Fibroblast of lung (primary cell): ENCODE measurements around the gene NFATC3. TPM values are rescaled to one million over a fixed set of nuclear protein-coding genes. Genes with fewer than 3 reads are reported as not detected.

ENCODE experiments used
- DNase-seq, 2 donors: peaks; one replicate each; pipeline versions ENCODE4 v3.0.0 to v3.0.0-alpha.2; 2010; ENCODE audit warnings: low read depth in 2 of 2
- H2AFZ ChIP-seq: 2 replicates; pipeline ENCODE4 v1.5.1; 2012; ENCODE audit warnings: low read length, control low read depth, inconsistent platforms
- H3K27ac ChIP-seq: 2 replicates; pipeline ENCODE4 v1.5.1; 2011; ENCODE audit warnings: low read length, control low read depth; ENCODE audit not compliant: insufficient read depth
- H3K27me3 ChIP-seq: 2 replicates; pipeline ENCODE4 v1.5.1; 2011; ENCODE audit warnings: mild to moderate bottlenecking, low read length; ENCODE audit not compliant: control insufficient read depth, insufficient read depth
- H3K36me3 ChIP-seq: 2 replicates; pipeline ENCODE4 v1.5.1; 2011; ENCODE audit warnings: low read length; ENCODE audit not compliant: control insufficient read depth, insufficient read depth
- H3K4me1 ChIP-seq: 2 replicates; pipeline ENCODE4 v1.5.1; 2011; ENCODE audit warnings: low read length; ENCODE audit not compliant: control insufficient read depth, insufficient read depth; ENCODE audit errors: extremely low read depth
- H3K4me2 ChIP-seq: 2 replicates; pipeline ENCODE4 v1.5.1; 2011; ENCODE audit warnings: low read length, control low read depth; ENCODE audit not compliant: insufficient read depth; ENCODE audit errors: extremely low read depth
- H3K4me3 ChIP-seq, 4 experiments: fragments of 200-600 bp in 1 of 4; sonication (generic) in 1 of 4; replicated peaks in 1 of 4; 2 replicates each; pipeline ENCODE4 v1.5.1; 2011 to 2016; ENCODE audit warnings: low read length in 4 of 4, low read depth in 3 of 4, mild to moderate bottlenecking in 3 of 4, control low read depth in 2 of 4, inconsistent platforms in 1 of 4, mixed read lengths in 1 of 4; ENCODE audit not compliant: insufficient read depth in 1 of 4; ENCODE audit errors: control extremely low read depth in 1 of 4
- H3K79me2 ChIP-seq: 2 replicates; pipeline ENCODE4 v1.5.1; 2012; ENCODE audit warnings: mild to moderate bottlenecking, low read length, inconsistent platforms; ENCODE audit not compliant: control insufficient read depth, insufficient read depth
- H3K9ac ChIP-seq: 2 replicates; pipeline ENCODE4 v1.5.1; 2011; ENCODE audit warnings: mild to moderate bottlenecking, low read length, control low read depth; ENCODE audit not compliant: insufficient read depth
- H3K9me3 ChIP-seq: 2 replicates; pipeline ENCODE4 v1.5.1; 2012; ENCODE audit warnings: low read depth, low read length; ENCODE audit not compliant: control insufficient read depth, insufficient read depth
- H4K20me1 ChIP-seq: 2 replicates; pipeline ENCODE4 v1.5.1; 2011; ENCODE audit warnings: low read length; ENCODE audit not compliant: control insufficient read depth, insufficient read depth; ENCODE audit errors: extremely low read depth
- EZH2 ChIP-seq: IDR thresholded peaks from 2 replicates; pipeline ENCODE4 v1.5.1; 2012; ENCODE audit warnings: low read length, control low read depth, mild to moderate bottlenecking; ENCODE audit errors: missing control alignments
- polyA plus RNA-seq, 2 donors: library from polyadenylated mRNA; depleted of rRNA in 1 of 2; stranded (reverse) in 1 of 2; unstranded in 1 of 2; fragments of >200 nt; gene quantifications; 2 replicates each; pipeline ENCODE4 v1.2.1, GENCODE V29; 2011 to 2012; ENCODE audit warnings: missing spikeins in 1 of 2
- total RNA-seq: library from RNA; depleted of rRNA; stranded (reverse); fragments of >200 nt; gene quantifications from 2 replicates; pipeline ENCODE4 v1.2.1, GENCODE V29; 2014
- TF ChIP-seq, protein P1 (sequence below), 2 donors: IDR thresholded peaks in 1 of 2; conservative IDR thresholded peaks in 1 of 2; 1 replicate in 1 of 2; 2 replicates in 1 of 2; pipeline ENCODE4 v1.5.1; 2011 to 2012; ENCODE audit warnings: low read length in 2 of 2, control low read depth in 1 of 2, inconsistent platforms in 1 of 2, low read depth in 1 of 2, mild to moderate bottlenecking in 1 of 2

NFATC3 gene
- total and polyA plus RNA-seq, 2 donors (not counting 1 experiment from before 2014, with no cell fraction given): 9.6 to 10.6 TPM

DNA sequence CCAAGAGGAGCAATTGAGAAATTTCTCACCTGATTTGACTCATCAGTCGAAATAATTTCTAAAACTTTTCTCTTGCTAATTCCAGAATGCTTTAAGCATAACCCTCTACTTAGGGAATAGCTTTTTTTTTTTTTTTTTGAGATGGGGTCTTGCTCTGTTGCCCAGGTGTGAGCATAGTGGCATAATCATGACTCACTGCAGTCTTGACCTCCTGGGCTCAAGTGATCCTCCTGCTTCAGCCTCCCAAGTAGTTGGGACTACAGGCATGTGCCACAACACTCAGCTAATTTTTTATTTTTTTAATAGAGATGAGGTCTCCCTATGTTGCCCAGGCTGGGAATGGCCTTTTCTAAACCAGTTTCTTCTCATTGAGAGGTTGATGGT is 13.7 kb upstream of the NFATC3 start:
- H2AFZ ChIP-seq: no peak overlapping the region

DNA sequence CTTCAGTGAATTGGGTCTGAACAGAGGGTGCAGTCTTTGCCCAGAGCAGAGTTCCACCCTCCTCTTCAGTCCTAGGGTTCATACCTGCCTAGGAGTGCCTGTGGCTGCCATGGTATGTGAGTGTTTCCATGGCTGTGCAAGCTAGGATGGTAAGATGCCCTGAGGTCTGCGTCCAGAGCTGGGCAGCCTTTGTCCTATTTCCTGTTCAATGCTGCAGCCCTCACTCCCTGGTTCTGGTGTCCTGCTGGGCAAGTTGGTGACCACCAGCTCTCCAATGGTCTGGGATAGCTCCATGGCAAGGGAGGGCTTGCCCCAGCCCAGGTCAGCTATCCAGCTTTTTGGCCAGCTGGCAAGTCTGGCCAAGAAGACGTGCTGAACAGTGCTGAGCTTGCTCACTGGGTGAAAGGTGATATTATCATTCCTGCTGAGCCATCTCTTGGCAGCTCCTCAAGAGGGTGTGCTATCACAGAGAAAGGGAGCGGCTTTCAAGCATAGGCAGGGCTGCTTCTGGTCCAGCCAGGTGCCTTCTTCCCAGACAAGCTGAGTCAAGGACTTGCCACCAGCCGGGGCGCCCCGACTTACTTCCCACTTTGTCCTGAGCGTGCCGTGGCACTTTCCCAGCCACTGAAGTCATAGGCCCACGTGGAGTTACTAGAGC is 13.0 kb upstream of the NFATC3 start:
- DNase-seq: peak in 1 of 2 donors; percentile 31

More for the DNA sequence above, 13.7 kb upstream of the NFATC3 start:
- no peaks in the 10 kb centered on the region for H3K79me2 ChIP-seq
- H3K4me2 ChIP-seq: no peak overlapping the region
- no peak overlapping the region for H3K4me3 ChIP-seq
- no peaks in the 10 kb centered on the region for H3K9me3 ChIP-seq
- no peak for TF ChIP-seq EZH2
- TF ChIP-seq, protein P1, sequence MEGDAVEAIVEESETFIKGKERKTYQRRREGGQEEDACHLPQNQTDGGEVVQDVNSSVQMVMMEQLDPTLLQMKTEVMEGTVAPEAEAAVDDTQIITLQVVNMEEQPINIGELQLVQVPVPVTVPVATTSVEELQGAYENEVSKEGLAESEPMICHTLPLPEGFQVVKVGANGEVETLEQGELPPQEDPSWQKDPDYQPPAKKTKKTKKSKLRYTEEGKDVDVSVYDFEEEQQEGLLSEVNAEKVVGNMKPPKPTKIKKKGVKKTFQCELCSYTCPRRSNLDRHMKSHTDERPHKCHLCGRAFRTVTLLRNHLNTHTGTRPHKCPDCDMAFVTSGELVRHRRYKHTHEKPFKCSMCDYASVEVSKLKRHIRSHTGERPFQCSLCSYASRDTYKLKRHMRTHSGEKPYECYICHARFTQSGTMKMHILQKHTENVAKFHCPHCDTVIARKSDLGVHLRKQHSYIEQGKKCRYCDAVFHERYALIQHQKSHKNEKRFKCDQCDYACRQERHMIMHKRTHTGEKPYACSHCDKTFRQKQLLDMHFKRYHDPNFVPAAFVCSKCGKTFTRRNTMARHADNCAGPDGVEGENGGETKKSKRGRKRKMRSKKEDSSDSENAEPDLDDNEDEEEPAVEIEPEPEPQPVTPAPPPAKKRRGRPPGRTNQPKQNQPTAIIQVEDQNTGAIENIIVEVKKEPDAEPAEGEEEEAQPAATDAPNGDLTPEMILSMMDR (conservative IDR thresholded peaks at IDR 0.05 in 1 of 2, IDR thresholded peaks at IDR 0.05 in 1 of 2; ENCODE audit: low read depth in 1 of 2, low read length in 2 of 2): no peak
- H3K9ac ChIP-seq: no peak overlapping the region
- no peaks in the 10 kb centered on the region for H4K20me1 ChIP-seq
- peaks cover 20% of the 10 kb centered on the region for H3K36me3 ChIP-seq
- no peaks in the 10 kb centered on the region for H3K27me3 ChIP-seq
- no peak for DNase-seq
- H3K27ac ChIP-seq: no peak overlapping the region
- no peaks in the 10 kb centered on the region for H3K4me1 ChIP-seq

DNA sequence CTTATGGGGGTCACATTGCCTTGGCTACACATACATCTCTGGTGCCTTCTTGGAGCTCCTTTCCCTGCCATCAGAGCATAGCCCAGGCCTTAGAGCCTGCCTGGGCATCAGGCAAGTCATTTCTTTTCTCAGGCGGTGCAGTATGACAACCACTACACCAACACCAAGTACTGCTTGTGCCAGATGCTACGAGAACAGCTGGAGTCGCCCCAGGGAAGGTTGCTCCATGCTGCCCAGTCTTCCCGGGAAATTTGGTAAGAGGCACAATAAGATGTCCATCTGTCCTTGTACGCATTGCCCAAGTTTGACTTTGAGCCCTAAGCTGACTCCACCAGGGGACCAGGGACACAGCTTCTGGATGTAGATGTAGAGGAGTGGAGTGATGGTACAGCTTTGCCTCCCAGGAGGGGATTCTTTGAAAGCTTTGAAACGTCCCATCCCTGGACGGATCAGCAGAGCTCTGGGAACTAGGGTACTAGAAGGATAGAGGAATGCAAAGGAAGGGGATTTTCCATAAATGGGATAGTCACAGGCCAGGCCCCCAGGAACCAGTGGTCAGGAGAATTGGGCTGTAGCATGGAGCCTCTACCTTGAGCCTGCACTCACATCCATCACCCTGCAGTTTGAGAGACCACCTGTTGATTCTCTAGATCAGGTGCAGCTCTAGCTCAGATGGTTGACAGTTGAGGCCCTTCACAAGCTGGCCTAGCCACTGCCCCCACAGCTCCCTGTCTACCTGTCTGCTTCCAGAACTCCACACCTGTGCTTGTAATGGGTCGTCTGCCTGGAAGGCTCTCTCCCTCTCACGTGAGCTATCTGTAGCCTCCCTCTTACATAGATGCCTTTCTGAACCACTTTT is 11.0 kb upstream of the NFATC3 start:
- Histone ChIP-seq H3K9ac (no peak overlapping the region), H3K79me2 (no peaks in the 10 kb centered on the region), H4K20me1 (no peaks in the 10 kb centered on the region), H2AFZ (no peak overlapping the region), H3K4me2 (no peak overlapping the region), H3K9me3 (no peaks in the 10 kb centered on the region), H3K27me3 (no peaks in the 10 kb centered on the region), H3K27ac (no peak overlapping the region), H3K36me3 (peaks cover 22% of the 10 kb centered on the region), H3K4me1 (no peaks in the 10 kb centered on the region), H3K4me3 (no peak overlapping the region)
- DNase-seq: no peak
- TF ChIP-seq, protein P1 (conservative IDR thresholded peaks at IDR 0.05 in 1 of 2, IDR thresholded peaks at IDR 0.05 in 1 of 2; ENCODE audit: low read depth in 1 of 2, low read length in 2 of 2): no peak
- TF ChIP-seq EZH2: no peak

More for the DNA sequence above, 13.0 kb upstream of the NFATC3 start:
- TF ChIP-seq, protein P1 (conservative IDR thresholded peaks at IDR 0.05 in 1 of 2, IDR thresholded peaks at IDR 0.05 in 1 of 2; ENCODE audit: low read depth in 1 of 2, low read length in 2 of 2): no peak
- no peak for TF ChIP-seq EZH2
- H3K27ac ChIP-seq: no peak overlapping the region
- peaks cover 22% of the 10 kb centered on the region for H3K36me3 ChIP-seq
- H3K4me2 ChIP-seq: no peak overlapping the region
- no peak overlapping the region for H3K4me3 ChIP-seq
- H3K9me3 ChIP-seq: no peaks in the 10 kb centered on the region
- H2AFZ ChIP-seq: no peak overlapping the region
- H3K4me1 ChIP-seq: no peaks in the 10 kb centered on the region
- H3K9ac ChIP-seq: no peak overlapping the region
- no peaks in the 10 kb centered on the region for H3K27me3 ChIP-seq
- H4K20me1 ChIP-seq: no peaks in the 10 kb centered on the region
- no peaks in the 10 kb centered on the region for H3K79me2 ChIP-seq
